CD4-positive, alpha-beta T cell (primary cell): ENCODE measurements around the gene CLSTN3. TPM values are rescaled to one million over a fixed set of nuclear protein-coding genes. Genes with fewer than 3 reads are reported as not detected.

ENCODE experiments used
- ATAC-seq: fragments of 200-7000 bp; cut with Tn5 transposase; one replicate; pipeline ENCODE4 v1.10.0; 2022; ENCODE audit warnings: mild to moderate bottlenecking; ENCODE audit not compliant: poor library complexity
- CTCF ChIA-PET: fragments of 350-600 bp; sonication (Branson Sonifier 250); formaldehyde crosslinking; loops from one replicate; lab custom pipeline; 2021; ENCODE audit warnings: antibody characterized with exemption, inconsistent platforms; lab: Charles Lee
- POLR2A ChIA-PET: fragments of 350-600 bp; sonication (Branson Sonifier 250); formaldehyde crosslinking; loops from one replicate; lab custom pipeline; 2021; ENCODE audit warnings: antibody characterized with exemption, inconsistent platforms; lab: Charles Lee
- DNase-seq, 14 experiments: peaks; one replicate each; pipeline ENCODE4 v3.0.0-alpha.2; 2013 to 2020; ENCODE audit warnings: mixed read lengths in 2 of 14
- H3K27ac ChIP-seq, 2 donors: one replicate each; pipeline versions ENCODE4 v1.5.1 to v1.7.0; 2013; ENCODE audit warnings: low read length in 2 of 2, low read depth in 1 of 2, mild to moderate bottlenecking in 1 of 2
- H3K27me3 ChIP-seq, 2 experiments: 1 replicate in 1 of 2; 2 replicates in 1 of 2; pipeline versions ENCODE4 v1.6.1 to v1.7.0; 2013; ENCODE audit warnings: low read length in 2 of 2, control low read depth in 1 of 2, mild to moderate bottlenecking in 1 of 2, moderate library complexity in 1 of 2; ENCODE audit not compliant: insufficient read depth in 2 of 2, control insufficient read depth in 1 of 2
- H3K36me3 ChIP-seq: one replicate; pipeline ENCODE4 v1.6.1; 2013; ENCODE audit warnings: low read length, control low read depth; ENCODE audit not compliant: insufficient read depth
- H3K4me1 ChIP-seq: one replicate; pipeline ENCODE4 v1.6.1; 2013; ENCODE audit warnings: low read length, control low read depth; ENCODE audit not compliant: insufficient read depth
- H3K4me3 ChIP-seq: one replicate; pipeline ENCODE4 v1.5.1; 2013; ENCODE audit warnings: mild to moderate bottlenecking, low read length, moderate library complexity
- H3K9me3 ChIP-seq, 2 experiments: 1 replicate in 1 of 2; 2 replicates in 1 of 2; pipeline versions ENCODE4 v1.6.1 to v1.7.0; 2013; ENCODE audit warnings: low read length in 2 of 2, mild to moderate bottlenecking in 2 of 2, control low read depth in 1 of 2, moderate library complexity in 1 of 2; ENCODE audit not compliant: control insufficient read depth in 1 of 2, insufficient read depth in 1 of 2
- H3K27ac Mint-ChIP-seq: one replicate; pipeline ENCODE4 v1.8.0; 2020; ENCODE audit warnings: mixed read lengths
- H3K27me3 Mint-ChIP-seq: one replicate; pipeline ENCODE4 v1.8.0; 2021; ENCODE audit warnings: mixed read lengths
- H3K36me3 Mint-ChIP-seq: one replicate; pipeline ENCODE4 v1.8.0; 2021; ENCODE audit warnings: low read depth, mixed read lengths
- H3K4me1 Mint-ChIP-seq: one replicate; pipeline ENCODE4 v1.8.0; 2021; ENCODE audit warnings: low read depth, mixed read lengths
- H3K4me3 Mint-ChIP-seq: one replicate; pipeline ENCODE4 v1.8.0; 2020; ENCODE audit warnings: mild to moderate bottlenecking, mixed read lengths
- H3K9me3 Mint-ChIP-seq: one replicate; pipeline ENCODE4 v1.8.0; 2020; ENCODE audit warnings: mixed read lengths
- intact Hi-C, 2 experiments: fragments of 100-400 bp; cut with DNase I in 1 of 2; cut with micrococcal nuclease in 1 of 2; formaldehyde crosslinking; loops; one replicate each; pipeline versions ENCODE4 v1.15.1 to v1.9.0; 2023 to 2025; cut with DNase I, micrococcal nuclease
- total RNA-seq, 174 experiments: library from RNA in 2 of 174; stranded (reverse) in 2 of 174; gene quantifications; one replicate each; pipeline ENCODE4 v1.2.3 and lab custom pipeline; 2021 to 2026
- TF ChIP-seq, protein P1 (sequence below): fragments of 200-600 bp; IDR thresholded peaks from one replicate; pipeline ENCODE4 v1.8.0; 2022; ENCODE audit warnings: antibody characterized with exemption, mild to moderate bottlenecking

The CLSTN3 gene
- total RNA-seq, 2 experiments from 2014 or later = 29.1 to 33.9 TPM

DNA sequence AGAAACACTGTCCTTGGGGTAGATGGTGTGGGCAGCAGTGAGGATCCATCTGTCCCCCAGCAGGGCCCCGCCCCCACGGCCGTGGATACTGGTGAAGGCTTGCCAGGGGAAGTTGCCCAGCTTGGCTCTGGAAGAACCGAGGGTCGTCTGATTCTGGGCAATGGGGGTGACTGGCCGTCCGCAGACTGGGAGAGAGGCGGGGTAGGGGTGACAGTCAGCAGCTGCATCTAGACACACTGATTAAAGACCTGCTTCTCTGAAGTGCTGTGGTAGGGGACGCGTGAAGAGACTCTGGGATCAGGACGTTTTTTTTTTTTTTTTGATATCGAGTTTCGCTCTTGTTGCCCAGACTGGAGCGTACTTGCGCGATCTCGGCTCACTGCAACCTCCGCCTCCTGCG lies 33.2 kb upstream of the CLSTN3 start:
- Mint-ChIP-seq H3K9me3 (no peaks in the 10 kb centered on the region), H3K36me3 (peaks cover 22% of the 10 kb centered on the region), H3K4me3 (no peak overlapping the region), H3K27ac (no peak overlapping the region), H3K27me3 (no peaks in the 10 kb centered on the region), H3K4me1 (peaks cover 8% of the 10 kb centered on the region)
- ChIA-PET CTCF (no interaction called here), POLR2A (no interaction called here)
- Histone ChIP-seq H3K27me3 (no peaks in the 10 kb centered on the region), H3K36me3 (peaks cover 22% of the 10 kb centered on the region), H3K4me3 (no peak overlapping the region), H3K9me3 (no peaks in the 10 kb centered on the region), H3K27ac (no peak overlapping the region), H3K4me1 (peaks cover 9% of the 10 kb centered on the region)
- DNase-seq (no peak), ATAC-seq (no peak)
- intact Hi-C loops = loop anchor here in 1 of 2 experiments (5.0 kb wide), 1 partner anchor 75 kb away; no protein-coding TSS in a partner anchor
- TF ChIP-seq, protein P1, sequence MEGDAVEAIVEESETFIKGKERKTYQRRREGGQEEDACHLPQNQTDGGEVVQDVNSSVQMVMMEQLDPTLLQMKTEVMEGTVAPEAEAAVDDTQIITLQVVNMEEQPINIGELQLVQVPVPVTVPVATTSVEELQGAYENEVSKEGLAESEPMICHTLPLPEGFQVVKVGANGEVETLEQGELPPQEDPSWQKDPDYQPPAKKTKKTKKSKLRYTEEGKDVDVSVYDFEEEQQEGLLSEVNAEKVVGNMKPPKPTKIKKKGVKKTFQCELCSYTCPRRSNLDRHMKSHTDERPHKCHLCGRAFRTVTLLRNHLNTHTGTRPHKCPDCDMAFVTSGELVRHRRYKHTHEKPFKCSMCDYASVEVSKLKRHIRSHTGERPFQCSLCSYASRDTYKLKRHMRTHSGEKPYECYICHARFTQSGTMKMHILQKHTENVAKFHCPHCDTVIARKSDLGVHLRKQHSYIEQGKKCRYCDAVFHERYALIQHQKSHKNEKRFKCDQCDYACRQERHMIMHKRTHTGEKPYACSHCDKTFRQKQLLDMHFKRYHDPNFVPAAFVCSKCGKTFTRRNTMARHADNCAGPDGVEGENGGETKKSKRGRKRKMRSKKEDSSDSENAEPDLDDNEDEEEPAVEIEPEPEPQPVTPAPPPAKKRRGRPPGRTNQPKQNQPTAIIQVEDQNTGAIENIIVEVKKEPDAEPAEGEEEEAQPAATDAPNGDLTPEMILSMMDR = no peak

DNA sequence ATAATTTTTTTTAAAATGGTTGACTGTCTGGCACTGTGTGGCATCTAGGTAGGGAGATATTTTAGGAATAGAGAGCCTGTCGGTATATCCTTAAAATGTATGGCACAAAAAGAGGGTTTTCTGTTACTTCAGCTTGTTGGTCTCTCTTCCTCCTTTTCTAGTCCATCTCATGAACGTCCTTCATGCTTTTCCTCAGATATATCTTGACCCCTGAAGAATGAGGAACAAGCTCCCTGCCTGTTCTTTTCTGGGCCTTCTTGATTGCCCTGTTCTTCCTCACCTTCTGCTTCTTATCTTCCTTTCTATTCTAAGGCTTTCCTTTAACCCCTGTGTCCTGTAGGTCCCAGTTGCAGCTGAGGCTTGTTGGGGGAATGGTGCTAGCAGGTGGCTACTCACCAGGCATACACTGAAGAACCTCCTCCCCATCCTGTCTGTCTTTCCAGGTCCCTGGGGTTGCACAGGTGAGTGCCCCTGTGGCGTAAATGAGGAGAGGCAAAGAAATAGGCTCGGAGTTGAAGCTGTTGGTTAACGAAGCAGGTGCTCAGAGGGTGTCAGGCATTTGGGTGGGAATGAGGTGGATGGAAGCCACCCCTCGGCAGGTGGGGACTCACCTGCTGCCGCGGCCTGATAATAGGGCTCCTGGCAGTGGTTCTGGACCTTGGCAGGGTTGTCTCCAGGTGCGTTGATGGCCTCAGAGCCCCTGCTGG lies 30.7 kb upstream of the CLSTN3 start:
- ATAC-seq (no peak), DNase-seq (no peak)
- intact Hi-C loops = loop anchor here in 1 of 2 experiments (5.0 kb wide), 1 partner anchor 77 kb away; no protein-coding TSS in a partner anchor
- Histone ChIP-seq H3K9me3 (no peaks in the 10 kb centered on the region), H3K27me3 (no peaks in the 10 kb centered on the region), H3K36me3 (peaks cover 37% of the 10 kb centered on the region), H3K27ac (no peak overlapping the region), H3K4me1 (peaks cover 5% of the 10 kb centered on the region), H3K4me3 (no peak overlapping the region)
- no peaks in the 10 kb centered on the region for H3K27me3 Mint-ChIP-seq
- peaks cover 18% of the 10 kb centered on the region for H3K4me1 Mint-ChIP-seq
- ChIA-PET POLR2A (no interaction called here), CTCF (no interaction called here)
- no peaks in the 10 kb centered on the region for H3K9me3 Mint-ChIP-seq
- H3K36me3 Mint-ChIP-seq = peaks cover 42% of the 10 kb centered on the region
- no peak overlapping the region for H3K4me3 Mint-ChIP-seq
- TF ChIP-seq, protein P1 = no peak
- H3K27ac Mint-ChIP-seq = no peak overlapping the region

DNA sequence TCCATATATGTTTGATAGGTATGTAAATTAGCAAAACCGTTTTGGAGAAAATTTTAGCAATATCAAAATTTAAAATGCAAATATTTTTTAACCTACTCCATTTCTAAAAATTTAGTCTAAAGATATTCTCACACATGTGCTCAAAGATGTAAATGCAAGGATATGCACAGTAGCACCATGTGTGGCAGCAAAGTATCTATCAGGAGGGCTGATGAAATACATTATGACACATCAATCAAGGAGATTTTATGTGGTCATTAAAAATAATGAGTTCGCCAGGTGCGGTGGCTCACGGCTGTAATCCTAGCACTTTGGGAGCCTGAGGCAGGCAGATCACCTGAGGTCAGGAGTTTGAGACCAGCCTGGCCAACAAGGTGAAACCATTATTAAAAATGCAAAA lies 29.9 kb upstream of the CLSTN3 start:
- H3K4me3 Mint-ChIP-seq = no peak overlapping the region
- ChIA-PET CTCF (no interaction called here), POLR2A (no interaction called here)
- TF ChIP-seq, protein P1 = no peak
- H3K4me1 Mint-ChIP-seq = peaks cover 18% of the 10 kb centered on the region
- Histone ChIP-seq H3K4me3 (no peak overlapping the region), H3K4me1 (peaks cover 9% of the 10 kb centered on the region), H3K36me3 (peaks cover 41% of the 10 kb centered on the region), H3K9me3 (no peaks in the 10 kb centered on the region), H3K27me3 (no peaks in the 10 kb centered on the region), H3K27ac (no peak overlapping the region)
- H3K27me3 Mint-ChIP-seq = no peaks in the 10 kb centered on the region
- intact Hi-C loops = no loop called here
- H3K36me3 Mint-ChIP-seq = peaks cover 42% of the 10 kb centered on the region
- DNase-seq (no peak), ATAC-seq (no peak)
- H3K27ac Mint-ChIP-seq = no peak overlapping the region
- H3K9me3 Mint-ChIP-seq = no peaks in the 10 kb centered on the region
